Uterus (tissue), 4 donors: ENCODE results near the gene NRL. TPM values are rescaled to one million over a fixed set of nuclear protein-coding genes. Genes with fewer than 3 reads are reported as not detected.

Source experiments
- DNase-seq, 2 donors: peaks; one replicate each; pipeline ENCODE4 v3.0.0-alpha.2; 2019 to 2020
- H3K27ac ChIP-seq, 2 donors: fragments of 200-600 bp; sonication (generic); 1 replicate in 1 of 2; 2 replicates in 1 of 2; pipeline ENCODE4 v1.5.1; 2016 to 2018
- H3K27me3 ChIP-seq, 2 donors: fragments of 200-600 bp; sonication (generic); one replicate each; pipeline ENCODE4 v1.5.1; 2018 to 2019; ENCODE audit warnings: control low read depth in 1 of 2
- H3K36me3 ChIP-seq, 2 donors: fragments of 200-600 bp; sonication (generic); one replicate each; pipeline ENCODE4 v1.5.1; 2019; ENCODE audit warnings: control low read depth in 1 of 2
- H3K4me1 ChIP-seq, 2 donors: fragments of 200-600 bp; sonication (generic); one replicate each; pipeline ENCODE4 v1.5.1; 2018 to 2019; ENCODE audit warnings: control low read depth in 1 of 2
- H3K4me3 ChIP-seq, 2 donors: fragments of 200-600 bp; sonication (generic); 1 replicate in 1 of 2; 2 replicates in 1 of 2; pipeline ENCODE4 v1.5.1; 2018 to 2019; ENCODE audit warnings: mild to moderate bottlenecking in 1 of 2
- H3K9me3 ChIP-seq, 2 donors: fragments of 200-600 bp; sonication (generic); one replicate each; pipeline ENCODE4 v1.5.1; 2019; ENCODE audit warnings: control low read depth in 1 of 2
- CTCF ChIP-seq, 4 experiments: fragments of 200-600 bp in 2 of 4; fragments of 450-650 bp in 2 of 4; sonication (generic) in 2 of 4; IDR thresholded peaks; one replicate each; pipeline ENCODE4 v1.5.1; 2016 to 2019; ENCODE audit warnings: antibody characterized with exemption in 4 of 4, mild to moderate bottlenecking in 2 of 4, moderate library complexity in 1 of 4
- POLR2A ChIP-seq, 2 donors: fragments of 450-650 bp; IDR thresholded peaks; one replicate each; pipeline ENCODE4 v1.6.1; 2016; ENCODE audit warnings: antibody characterized with exemption in 2 of 2, mild to moderate bottlenecking in 1 of 2, moderate library complexity in 1 of 2
- intact Hi-C: fragments of 100-400 bp; cut with DNase I; formaldehyde crosslinking; loops from one replicate; pipeline ENCODE4 v1.15.1; 2023; ENCODE audit warnings: low total_unique reads
- total RNA-seq, 4 donors: library from RNA; depleted of rRNA in 3 of 4; stranded (reverse); fragments of >200 nt in 3 of 4; gene quantifications; one replicate each; pipeline versions ENCODE4 v1.1.0 to v1.2.4, GENCODE V29; 2014 to 2023
- donor health status: DM: yes; HTN: yes; CAD: no.

NRL gene
- 1 to 10 TPM in 3 of 4 donors, not detected in 1; 1.2 to 1.8 (median 1.3) TPM for total RNA-seq

GRCh38 chr14:24114532-24115421 lies at the start of gene NRL, which contains the start of gene DCAF11:
NRL (minus strand) TSS chr14:24114949; CDS start chr14:24082848, 32,101 bp downstream.
DCAF11 (plus strand) TSS chr14:24114777; CDS start chr14:24115595, 818 bp downstream.
- peak; percentile 98 to 99 for DNase-seq
- intact Hi-C loops, result no loop called here
- Histone ChIP-seq H3K4me1 (no peaks in the 10 kb centered on the region), H3K4me3 (peak within 1 kb of the TSS; percentile 60 to 82), H3K36me3 (no peaks in the 10 kb centered on the region), H3K27ac (peak within 1 kb of the TSS; percentile 99 to 100), H3K27me3 (no peaks in the 10 kb centered on the region), H3K9me3 (no peaks in the 10 kb centered on the region)
- TF ChIP-seq POLR2A (IDR thresholded peaks at IDR 0.05) (peak; percentile 49 to 61), CTCF (IDR thresholded peaks at IDR 0.05) (peak in 1 of 4 experiments; percentile 4)

DNA sequence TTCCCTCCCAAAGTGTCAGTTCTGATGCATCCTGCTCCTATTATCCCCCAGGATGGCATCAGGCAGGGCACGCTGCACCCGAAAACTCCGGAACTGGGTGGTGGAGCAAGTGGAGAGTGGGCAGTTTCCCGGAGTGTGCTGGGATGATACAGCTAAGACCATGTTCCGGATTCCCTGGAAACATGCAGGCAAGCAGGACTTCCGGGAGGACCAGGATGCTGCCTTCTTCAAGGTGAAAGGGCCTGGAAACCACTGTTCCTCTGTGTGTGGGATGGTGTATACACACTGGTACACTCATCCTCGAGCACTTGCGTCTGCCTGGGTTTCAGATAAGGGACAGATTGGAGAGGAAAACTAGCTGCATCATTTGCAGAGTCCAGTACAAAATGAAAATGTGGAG lies 47.3 kb upstream of the NRL start:
- H3K27me3 ChIP-seq, result no peaks in the 10 kb centered on the region
- peak overlapping the region; percentile 88 to 98 for H3K27ac ChIP-seq
- peak overlapping the region; percentile 62 to 66 for H3K4me3 ChIP-seq
- TF ChIP-seq CTCF (IDR thresholded peaks at IDR 0.05) (no peak), POLR2A (IDR thresholded peaks at IDR 0.05) (no peak)
- no peak for DNase-seq
- no peaks in the 10 kb centered on the region for H3K9me3 ChIP-seq
- peaks cover 7% of the 10 kb centered on the region in 2 donors for H3K4me1 ChIP-seq
- H3K36me3 ChIP-seq, result no peaks in the 10 kb centered on the region
- intact Hi-C loops, result no loop called here

DNA sequence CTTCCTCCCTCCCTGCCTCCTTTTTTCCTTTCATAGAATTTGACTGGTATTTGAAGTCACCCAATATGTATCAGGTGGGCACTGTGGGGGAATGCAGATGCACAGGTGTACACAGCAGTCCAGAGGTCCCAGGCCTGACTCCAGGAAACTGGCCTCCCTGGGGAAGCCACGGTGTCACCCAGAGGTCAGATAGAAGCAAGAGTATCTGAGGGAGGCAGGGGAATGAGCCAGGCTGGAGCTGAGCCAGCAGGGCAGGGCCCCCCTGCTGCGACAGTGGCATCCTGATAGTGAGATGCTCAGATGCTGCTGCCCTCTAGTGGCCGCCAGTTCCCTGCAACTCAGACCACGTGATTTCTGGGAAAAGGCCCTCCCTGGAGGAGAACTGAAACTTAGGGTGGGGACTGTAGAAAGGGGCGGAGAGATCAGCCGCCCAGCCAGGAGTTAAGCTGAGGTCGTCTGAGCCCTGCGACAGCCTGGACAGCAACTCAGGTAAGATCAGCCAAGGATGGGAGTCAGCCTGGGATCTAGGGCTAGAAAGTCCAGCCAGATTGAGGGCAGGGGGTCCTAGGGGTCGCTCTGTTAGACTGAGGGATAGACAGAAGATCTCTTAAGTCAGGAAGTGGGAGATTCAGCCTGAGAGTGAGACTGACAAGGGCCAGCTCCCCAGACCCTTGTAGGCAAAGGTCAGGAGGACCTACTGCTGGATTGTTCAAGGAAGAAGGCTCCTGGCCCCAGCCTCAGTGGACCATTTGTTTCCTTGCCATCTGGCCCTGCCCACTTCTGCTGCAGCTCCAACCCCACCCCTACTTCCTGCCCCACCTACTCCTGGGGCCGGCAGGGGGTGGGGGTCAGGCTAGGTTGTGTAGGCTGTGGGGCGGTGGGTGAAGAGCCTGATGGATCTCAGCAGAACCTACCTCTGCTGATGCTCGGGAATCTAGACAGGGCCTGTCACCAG lies 46.4 kb upstream of the NRL start, which contains the start of gene IRF9:
Gene IRF9 (plus strand): TSS at position 416 of the 955 bp plus-strand sequence. CDS start 880 bp downstream, outside the sequence.
- intact Hi-C loops, result no loop called here
- Histone ChIP-seq H3K9me3 (no peaks in the 10 kb centered on the region), H3K36me3 (no peaks in the 10 kb centered on the region), H3K4me3 (peak within 1 kb of the TSS; percentile 62 to 66), H3K27ac (peak within 1 kb of the TSS; percentile 88 to 98), H3K27me3 (no peaks in the 10 kb centered on the region), H3K4me1 (peaks cover 7% of the 10 kb centered on the region in 2 donors)
- TF ChIP-seq CTCF (IDR thresholded peaks at IDR 0.05) (peak; percentile 93 to 98 (median 94)), POLR2A (IDR thresholded peaks at IDR 0.05) (peak; percentile 51 to 57)
- DNase-seq, result peak; percentile 96 to 98

GRCh38 chr14:24160499-24160849 lies 45.7 kb upstream of the NRL start:
- Histone ChIP-seq H3K9me3 (no peaks in the 10 kb centered on the region), H3K4me3 (no peak overlapping the region), H3K36me3 (no peaks in the 10 kb centered on the region), H3K27ac (peak overlapping the region; percentile 88 to 98), H3K4me1 (peaks cover 7% of the 10 kb centered on the region in 2 donors), H3K27me3 (no peaks in the 10 kb centered on the region)
- DNase-seq, result no peak
- intact Hi-C loops, result no loop called here
- no peak for TF ChIP-seq POLR2A (IDR thresholded peaks at IDR 0.05)
- no peak for TF ChIP-seq CTCF (IDR thresholded peaks at IDR 0.05)
